HCT116 (cell line): ENCODE data around the gene P2RX5. TPM values are rescaled to one million over a fixed set of nuclear protein-coding genes. Genes with fewer than 3 reads are reported as not detected.
"Not testable (repeated sequence)": the region's sequence is repeated elsewhere in the genome, so short reads cannot be mapped to it uniquely, and the experiment has no call there.

Experiments
- ATAC-seq: fragments of 200-7000 bp; cut with Tn5 transposase; 2 replicates; pipeline ENCODE4 v1.9.1; 2020; ENCODE audit warnings: mild to moderate bottlenecking, moderate library complexity
- BruUV-seq: library from RNA; stranded (reverse); fragments of 400-500 nt; replicated peaks from 2 replicates; lab custom pipeline; 2021; lab: Mats Ljungman, UMichigan
- CTCF ChIA-PET: fragments of 300-600 bp; sonication (Branson Sonifier 250); formaldehyde crosslinking; loops from one replicate; lab custom pipeline; 2021; ENCODE audit warnings: antibody characterized with exemption; lab: Charles Lee
- POLR2A ChIA-PET: fragments of 300-600, 350-600 bp; sonication (Branson Sonifier 250); formaldehyde crosslinking; loops from one replicate; lab custom pipeline; 2021; ENCODE audit warnings: antibody characterized with exemption; lab: Charles Lee
- RAD21 ChIA-PET, 2 experiments: fragments of 300-600 bp; sonication (Branson Sonifier 250); formaldehyde crosslinking; loops; one replicate each; lab custom pipeline; 2023; ENCODE audit warnings: low total read pairs in 2 of 2; ENCODE audit not compliant: uncharacterized antibody in 2 of 2, unreplicated experiment in 2 of 2, low non-redundant PET in 1 of 2; lab: Charles Lee
- DNase-seq: peaks from one replicate; pipeline ENCODE4 v3.0.0-alpha.2; 2010; ENCODE audit warnings: low read depth, low spot score
- H2AFZ ChIP-seq: fragments of 200-600 bp; shearing (Covaris generic), sonication (generic); 2 replicates; pipeline ENCODE4 v1.6.1; 2017; ENCODE audit warnings: low read depth, mixed run types, mixed read lengths, antibody characterized with exemption, low read length; ENCODE audit not compliant: poor library complexity, severe bottlenecking
- H3K27ac ChIP-seq: 2 replicates; pipeline ENCODE4 v1.5.1; 2012; ENCODE audit warnings: low read depth, low read length
- H3K27me3 ChIP-seq: fragments of 200-600 bp; sonication (generic); 2 replicates; pipeline ENCODE4 v1.6.1; 2016; ENCODE audit warnings: mixed run types, low read length, mixed read lengths; ENCODE audit not compliant: insufficient read depth
- H3K36me3 ChIP-seq, 2 experiments: fragments of 200-500 bp in 1 of 2; fragments of 200-600 bp in 1 of 2; sonication (Bioruptor generic) in 1 of 2; sonication (generic) in 1 of 2; 2 replicates each; pipeline versions ENCODE4 v1.5.1 to v1.6.1; 2014 to 2016; ENCODE audit warnings: low read length in 2 of 2, inconsistent platforms in 1 of 2, mixed read lengths in 1 of 2, mixed run types in 1 of 2; ENCODE audit not compliant: insufficient read depth in 2 of 2, control insufficient read depth in 1 of 2
- H3K4me1 ChIP-seq, 2 experiments: fragments of 200-600 bp in 1 of 2; sonication (generic) in 1 of 2; 2 replicates each; pipeline versions ENCODE4 v1.5.1 to v1.6.1; 2012 to 2017; ENCODE audit warnings: low read length in 2 of 2, inconsistent platforms in 1 of 2, mild to moderate bottlenecking in 1 of 2, mixed read lengths in 1 of 2, mixed run types in 1 of 2, moderate library complexity in 1 of 2; ENCODE audit not compliant: insufficient read depth in 2 of 2, control insufficient read depth in 1 of 2
- H3K4me2 ChIP-seq: fragments of 200-600 bp; sonication (generic); 2 replicates; pipeline ENCODE4 v1.6.1; 2017; ENCODE audit warnings: mixed run types, low read length, mixed read lengths
- H3K4me3 ChIP-seq, 2 experiments: fragments of 200-600 bp in 1 of 2; sonication (generic) in 1 of 2; replicated peaks in 1 of 2; 2 replicates each; pipeline ENCODE4 v1.5.1; 2011 to 2016; ENCODE audit warnings: low read length in 2 of 2, control low read depth in 1 of 2, low read depth in 1 of 2, mild to moderate bottlenecking in 1 of 2, mixed read lengths in 1 of 2, mixed run types in 1 of 2
- H3K79me2 ChIP-seq: fragments of 200-600 bp; sonication (generic); 2 replicates; pipeline ENCODE4 v1.6.1; 2017; ENCODE audit warnings: mild to moderate bottlenecking, mixed run types, low read length, moderate library complexity, mixed read lengths; ENCODE audit not compliant: insufficient read depth
- H3K9ac ChIP-seq: fragments of 200-600 bp; sonication (generic); 2 replicates; pipeline ENCODE4 v1.6.1; 2016; ENCODE audit warnings: low read length, mixed read lengths
- H3K9me2 ChIP-seq: fragments of 200-600 bp; sonication (generic), shearing (Covaris generic); 2 replicates; pipeline ENCODE4 v1.6.1; 2017; ENCODE audit warnings: mixed run types, mild to moderate bottlenecking, moderate library complexity; ENCODE audit not compliant: insufficient read depth
- H3K9me3 ChIP-seq, 2 experiments: fragments of 200-500 bp in 1 of 2; fragments of 200-600 bp in 1 of 2; sonication (Bioruptor generic) in 1 of 2; sonication (generic) in 1 of 2; 2 replicates each; pipeline ENCODE4 v1.6.1; 2014 to 2017; ENCODE audit warnings: low read length in 2 of 2, mixed read lengths in 2 of 2, inconsistent platforms in 1 of 2, low read depth in 1 of 2, mild to moderate bottlenecking in 1 of 2, mixed run types in 1 of 2, moderate library complexity in 1 of 2; ENCODE audit not compliant: control insufficient read depth in 1 of 2, insufficient read depth in 1 of 2
- H4K20me1 ChIP-seq: fragments of 200-600 bp; sonication (generic), shearing (Covaris generic); 2 replicates; pipeline ENCODE4 v1.6.1; 2017; ENCODE audit warnings: mixed run types, mild to moderate bottlenecking, moderate library complexity; ENCODE audit not compliant: insufficient read depth
- CEBPB ChIP-seq: IDR thresholded peaks from 2 replicates; pipeline ENCODE4 v1.6.1; 2012; ENCODE audit warnings: low read depth
- ELF1 ChIP-seq: IDR thresholded peaks from 2 replicates; pipeline ENCODE4 v1.6.1; 2012; ENCODE audit warnings: low read depth, borderline replicate concordance
- EZH2 ChIP-seq: fragments of 200-600 bp; sonication (generic); IDR thresholded peaks from 2 replicates; pipeline ENCODE4 v1.6.1; 2017; ENCODE audit warnings: antibody characterized with exemption, mixed run types
- POLR2AphosphoS5 ChIP-seq: IDR thresholded peaks from 2 replicates; pipeline ENCODE4 v1.6.1; 2011; ENCODE audit warnings: mild to moderate bottlenecking, low read depth, low read length, moderate library complexity
- RAD21 ChIP-seq: IDR thresholded peaks from 2 replicates; pipeline ENCODE4 v1.6.1; 2012; ENCODE audit warnings: low read depth, mild to moderate bottlenecking
- SRF ChIP-seq: IDR thresholded peaks from 2 replicates; pipeline ENCODE4 v1.6.1; 2012; ENCODE audit warnings: low read depth
- TCF7L2 ChIP-seq: IDR thresholded peaks from 2 replicates; pipeline ENCODE4 v1.7.0; 2011; ENCODE audit warnings: borderline replicate concordance, inconsistent platforms; ENCODE audit not compliant: insufficient read depth, insufficient read length; ENCODE audit errors: extremely low read depth
- YY1 ChIP-seq: IDR thresholded peaks from 2 replicates; pipeline ENCODE4 v1.6.1; 2011; ENCODE audit warnings: low read length, low read depth, moderate library complexity, mild to moderate bottlenecking; ENCODE audit not compliant: insufficient replicate concordance; ENCODE audit errors: extremely low read depth
- ZBTB33 ChIP-seq: IDR thresholded peaks from 2 replicates; pipeline ENCODE4 v1.6.1; 2011; ENCODE audit warnings: mild to moderate bottlenecking, low read length, moderate library complexity; ENCODE audit not compliant: insufficient replicate concordance; ENCODE audit errors: extremely low read depth
- ZNF274 ChIP-seq: fragments of 200-500 bp; sonication (Bioruptor generic); IDR thresholded peaks from 2 replicates; pipeline ENCODE4 v1.6.1; 2014; ENCODE audit warnings: mild to moderate bottlenecking, low read depth, low read length, inconsistent platforms
- intact Hi-C: fragments of 100-400 bp; cut with micrococcal nuclease; formaldehyde crosslinking; loops from 2 replicates; pipeline ENCODE4 v1.10.0; 2022
- total RNA-seq: library from RNA; stranded (reverse); gene quantifications from one replicate; pipeline ENCODE4 v1.2.1, GENCODE V29; 2021; ENCODE audit not compliant: unreplicated experiment
- TF ChIP-seq, protein P1 (sequence below), 3 experiments: fragments of 200-600 bp in 1 of 3; sonication (generic) in 1 of 3; IDR thresholded peaks in 2 of 3; conservative IDR thresholded peaks in 1 of 3; 2 replicates each; pipeline ENCODE4 v1.5.1; 2012 to 2017; ENCODE audit warnings: low read depth in 2 of 3, low read length in 2 of 3, antibody characterized with exemption in 1 of 3, borderline replicate concordance in 1 of 3, control low read depth in 1 of 3, mild to moderate bottlenecking in 1 of 3, mixed read lengths in 1 of 3, mixed run types in 1 of 3, moderate library complexity in 1 of 3; ENCODE audit not compliant: insufficient read depth in 1 of 3
- TF ChIP-seq, protein P2 (sequence below): IDR thresholded peaks from 2 replicates; pipeline ENCODE4 v1.6.1; 2012

The P2RX5 gene
- total RNA-seq, 1 experiment from 2014 or later: 9.0 TPM

- not testable (repeated sequence) for H2AFZ ChIP-seq
These were observed 6.1 kb upstream of the P2RX5 start for GRCh38 chr17:3702041-3702539.

GRCh38 chr17:3699951-3700350, 4.0 kb upstream of the P2RX5 start:
- Histone ChIP-seq H4K20me1 (no peaks in the 10 kb centered on the region), H3K36me3 (no peaks in the 10 kb centered on the region), H3K27ac (no peak overlapping the region), H3K27me3 (no peaks in the 10 kb centered on the region), H3K9me2 (no peaks in the 10 kb centered on the region), H3K4me1 (peaks cover 0 to 5% of the 10 kb centered on the region in 2 experiments; a peak in 1 of 4 replicates), H3K79me2 (no peaks in the 10 kb centered on the region), H3K9me3 (peaks cover 9 to 10% of the 10 kb centered on the region in 2 experiments; a peak in 2 of 4 replicates), H3K4me2 (no peak overlapping the region), H3K9ac (no peak overlapping the region), H3K4me3 (no peak overlapping the region), H2AFZ (no peak overlapping the region)
- POLR2A ChIA-PET: no interaction called here
- ATAC-seq: no peak
- intact Hi-C loops: no loop called here
- no TSS peak for BruUV-seq
- no peak for DNase-seq
- CTCF ChIA-PET: no interaction called here
- RAD21 ChIA-PET: no interaction called here
- TF ChIP-seq, protein P1, sequence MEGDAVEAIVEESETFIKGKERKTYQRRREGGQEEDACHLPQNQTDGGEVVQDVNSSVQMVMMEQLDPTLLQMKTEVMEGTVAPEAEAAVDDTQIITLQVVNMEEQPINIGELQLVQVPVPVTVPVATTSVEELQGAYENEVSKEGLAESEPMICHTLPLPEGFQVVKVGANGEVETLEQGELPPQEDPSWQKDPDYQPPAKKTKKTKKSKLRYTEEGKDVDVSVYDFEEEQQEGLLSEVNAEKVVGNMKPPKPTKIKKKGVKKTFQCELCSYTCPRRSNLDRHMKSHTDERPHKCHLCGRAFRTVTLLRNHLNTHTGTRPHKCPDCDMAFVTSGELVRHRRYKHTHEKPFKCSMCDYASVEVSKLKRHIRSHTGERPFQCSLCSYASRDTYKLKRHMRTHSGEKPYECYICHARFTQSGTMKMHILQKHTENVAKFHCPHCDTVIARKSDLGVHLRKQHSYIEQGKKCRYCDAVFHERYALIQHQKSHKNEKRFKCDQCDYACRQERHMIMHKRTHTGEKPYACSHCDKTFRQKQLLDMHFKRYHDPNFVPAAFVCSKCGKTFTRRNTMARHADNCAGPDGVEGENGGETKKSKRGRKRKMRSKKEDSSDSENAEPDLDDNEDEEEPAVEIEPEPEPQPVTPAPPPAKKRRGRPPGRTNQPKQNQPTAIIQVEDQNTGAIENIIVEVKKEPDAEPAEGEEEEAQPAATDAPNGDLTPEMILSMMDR (IDR thresholded peaks at IDR 0.05 in 2 of 3, conservative IDR thresholded peaks at IDR 0.05 in 1 of 3; ENCODE audit: borderline replicate concordance in 1 of 3, insufficient read depth in 1 of 3, low read depth in 2 of 3, low read length in 2 of 3): no peak
- TF ChIP-seq ZBTB33 (no peak), POLR2AphosphoS5 (no peak), SRF (no peak), YY1 (no peak), RAD21 (no peak), TCF7L2 (no peak), ELF1 (no peak), CEBPB (no peak), EZH2 (no peak), ZNF274 (no peak)
- TF ChIP-seq, protein P2, sequence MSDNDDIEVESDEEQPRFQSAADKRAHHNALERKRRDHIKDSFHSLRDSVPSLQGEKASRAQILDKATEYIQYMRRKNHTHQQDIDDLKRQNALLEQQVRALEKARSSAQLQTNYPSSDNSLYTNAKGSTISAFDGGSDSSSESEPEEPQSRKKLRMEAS: no peak

More at GRCh38 chr17:3702041-3702539, 6.1 kb upstream of the P2RX5 start:
- CTCF ChIA-PET: interaction anchor here (1.8 kb wide), 1 partner anchor 36 kb away, joined by 4 read pairs; no protein-coding TSS in a partner anchor
- H3K4me2 ChIP-seq, H3K4me3 ChIP-seq, H3K79me2 ChIP-seq, H4K20me1 ChIP-seq, BruUV-seq, RAD21 ChIA-PET, H3K36me3 ChIP-seq, H3K27me3 ChIP-seq, H3K9me2 ChIP-seq, DNase-seq, H3K9ac ChIP-seq, H3K4me1 ChIP-seq, H3K27ac ChIP-seq, intact Hi-C loops, POLR2A ChIA-PET: not testable (repeated sequence)
- peak; percentile 42; the same call in 1 of the 2 replicates for ATAC-seq
- peaks cover 9 to 10% of the 10 kb centered on the region in 2 experiments; a peak in 2 of 4 replicates for H3K9me3 ChIP-seq
